ENCODE data around the gene ALDOB.

GRCh38 chr9:101440714-101441230, 5.2 kb upstream of the ALDOB start:
- TF ChIP-seq CTCF (IDR thresholded peaks at IDR 0.05; ENCODE audit: low read depth, low read length, poor library complexity, severe bottlenecking) (no peak), EZH2phosphoT487 (IDR thresholded peaks at IDR 0.05; ENCODE audit: borderline replicate concordance, low read length) (no peak)
